ENCODE results near the gene PDGFRB.

DNA sequence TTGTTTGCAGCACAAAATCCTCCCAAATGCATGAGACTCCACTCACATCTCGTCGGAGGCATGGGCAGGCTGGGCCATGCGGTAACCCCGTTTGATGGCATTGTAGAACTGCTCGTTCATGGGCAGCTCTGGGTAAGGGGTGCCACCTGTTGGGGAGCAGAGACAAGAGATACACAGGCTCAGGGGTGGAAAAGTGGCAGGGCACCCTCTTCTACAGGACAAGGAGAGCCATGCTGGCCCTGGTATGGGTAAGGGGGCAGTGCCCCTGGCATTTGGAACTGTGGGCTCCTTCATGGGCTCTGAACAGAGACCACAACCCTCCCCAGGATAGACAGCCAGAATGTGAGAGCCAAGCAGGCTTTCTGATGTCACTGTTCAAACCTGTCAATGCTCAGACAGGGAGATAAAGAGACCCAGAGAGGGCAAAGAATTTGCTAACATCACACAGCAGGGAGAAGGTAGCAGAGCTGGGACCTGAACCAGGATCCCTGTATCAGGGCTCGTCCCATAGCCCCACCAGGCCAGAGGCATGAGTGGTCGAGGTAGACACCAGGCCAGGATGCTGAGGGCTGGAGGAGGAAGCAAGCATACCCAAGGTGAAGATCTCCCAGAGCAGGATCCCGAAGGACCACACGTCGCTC lies 36.1 kb downstream of the PDGFRB start:
- TF ChIP-seq, protein P1, sequence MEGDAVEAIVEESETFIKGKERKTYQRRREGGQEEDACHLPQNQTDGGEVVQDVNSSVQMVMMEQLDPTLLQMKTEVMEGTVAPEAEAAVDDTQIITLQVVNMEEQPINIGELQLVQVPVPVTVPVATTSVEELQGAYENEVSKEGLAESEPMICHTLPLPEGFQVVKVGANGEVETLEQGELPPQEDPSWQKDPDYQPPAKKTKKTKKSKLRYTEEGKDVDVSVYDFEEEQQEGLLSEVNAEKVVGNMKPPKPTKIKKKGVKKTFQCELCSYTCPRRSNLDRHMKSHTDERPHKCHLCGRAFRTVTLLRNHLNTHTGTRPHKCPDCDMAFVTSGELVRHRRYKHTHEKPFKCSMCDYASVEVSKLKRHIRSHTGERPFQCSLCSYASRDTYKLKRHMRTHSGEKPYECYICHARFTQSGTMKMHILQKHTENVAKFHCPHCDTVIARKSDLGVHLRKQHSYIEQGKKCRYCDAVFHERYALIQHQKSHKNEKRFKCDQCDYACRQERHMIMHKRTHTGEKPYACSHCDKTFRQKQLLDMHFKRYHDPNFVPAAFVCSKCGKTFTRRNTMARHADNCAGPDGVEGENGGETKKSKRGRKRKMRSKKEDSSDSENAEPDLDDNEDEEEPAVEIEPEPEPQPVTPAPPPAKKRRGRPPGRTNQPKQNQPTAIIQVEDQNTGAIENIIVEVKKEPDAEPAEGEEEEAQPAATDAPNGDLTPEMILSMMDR (IDR thresholded peaks at IDR 0.05; ENCODE audit: insufficient read depth, low read length): no peak
- TF ChIP-seq GABPA (IDR thresholded peaks at IDR 0.05; ENCODE audit: low read depth) (no peak), REST (IDR thresholded peaks at IDR 0.05; ENCODE audit: insufficient replicate concordance, low read depth) (no peak), POLR2AphosphoS5 (IDR thresholded peaks at IDR 0.05; ENCODE audit: low read depth) (no peak)

Data from HL-60 (cell line).